Neuronal stem cell (in vitro differentiated cells): ENCODE results near the gene PGP.

ENCODE experiments used
- DNase-seq: peaks from one replicate; pipeline ENCODE4 v3.0.0-alpha.2; 2013; ENCODE audit warnings: low spot score
- H2AFZ ChIP-seq: one replicate; pipeline ENCODE4 v1.6.1; 2013; ENCODE audit warnings: mild to moderate bottlenecking, low read length, inconsistent platforms
- H2AK5ac ChIP-seq: 2 replicates; pipeline ENCODE4 v1.6.1; 2013; ENCODE audit warnings: low read depth, mild to moderate bottlenecking, inconsistent platforms, low read length, moderate library complexity, mixed read lengths
- H2BK120ac ChIP-seq: 2 replicates; pipeline ENCODE4 v1.6.1; 2013; ENCODE audit warnings: low read depth, mild to moderate bottlenecking, inconsistent platforms, low read length, moderate library complexity, mixed read lengths
- H2BK12ac ChIP-seq: one replicate; pipeline ENCODE4 v1.6.1; 2013; ENCODE audit warnings: low read length, inconsistent platforms
- H2BK15ac ChIP-seq: 2 replicates; pipeline ENCODE4 v1.6.1; 2013; ENCODE audit warnings: mild to moderate bottlenecking, low read length, inconsistent platforms, mixed read lengths
- H2BK5ac ChIP-seq: one replicate; pipeline ENCODE4 v1.6.1; 2013; ENCODE audit warnings: inconsistent platforms, mild to moderate bottlenecking, low read length, moderate library complexity
- H3K14ac ChIP-seq: one replicate; pipeline ENCODE4 v1.6.1; 2013; ENCODE audit warnings: low read length, inconsistent platforms
- H3K18ac ChIP-seq: 2 replicates; pipeline ENCODE4 v1.6.1; 2013; ENCODE audit warnings: low read length, inconsistent platforms
- H3K23ac ChIP-seq: 2 replicates; pipeline ENCODE4 v1.6.1; 2013; ENCODE audit warnings: low read depth, mild to moderate bottlenecking, mixed read lengths, low read length, inconsistent platforms; ENCODE audit not compliant: poor library complexity
- H3K27ac ChIP-seq: replicated peaks from 3 replicates; pipeline ENCODE4 v1.5.1; 2013; ENCODE audit warnings: low read length, inconsistent platforms
- H3K27me3 ChIP-seq, 3 experiments: 2 replicates each; pipeline ENCODE4 v1.6.1; 2013; ENCODE audit warnings: low read length in 3 of 3, mild to moderate bottlenecking in 2 of 3, inconsistent platforms in 1 of 3, low read depth in 1 of 3, mixed read lengths in 1 of 3, moderate library complexity in 1 of 3; ENCODE audit not compliant: control insufficient read depth in 3 of 3, insufficient read depth in 3 of 3
- H3K36me3 ChIP-seq, 2 donors: replicated peaks in 1 of 2; 2 replicates each; pipeline ENCODE4 v1.6.1; 2013; ENCODE audit warnings: low read length in 2 of 2; ENCODE audit not compliant: control insufficient read depth in 2 of 2, insufficient read depth in 2 of 2
- H3K4ac ChIP-seq: 2 replicates; pipeline ENCODE4 v1.6.1; 2013; ENCODE audit warnings: inconsistent platforms, mild to moderate bottlenecking, low read length, moderate library complexity
- H3K4me1 ChIP-seq, 2 donors: 1 replicate in 1 of 2; 2 replicates in 1 of 2; pipeline ENCODE4 v1.6.1; 2013; ENCODE audit warnings: low read length in 2 of 2, low read depth in 1 of 2; ENCODE audit not compliant: control insufficient read depth in 2 of 2, insufficient read depth in 1 of 2
- H3K4me2 ChIP-seq: one replicate; pipeline ENCODE4 v1.6.1; 2013; ENCODE audit warnings: mild to moderate bottlenecking, low read length, inconsistent platforms; ENCODE audit not compliant: insufficient read depth, poor library complexity, severe bottlenecking
- H3K4me3 ChIP-seq, 2 donors: 2 replicates each; pipeline ENCODE4 v1.5.1; 2013; ENCODE audit warnings: low read length in 2 of 2, mild to moderate bottlenecking in 2 of 2, inconsistent platforms in 1 of 2, moderate library complexity in 1 of 2
- H3K79me1 ChIP-seq: one replicate; pipeline ENCODE4 v1.6.1; 2013; ENCODE audit warnings: low read depth, mild to moderate bottlenecking, inconsistent platforms, low read length, moderate library complexity
- H3K9ac ChIP-seq: one replicate; pipeline ENCODE4 v1.6.1; 2013; ENCODE audit warnings: mild to moderate bottlenecking, low read depth, low read length, inconsistent platforms; ENCODE audit not compliant: poor library complexity
- H3K9me3 ChIP-seq, 2 donors: replicated peaks in 1 of 2; 2 replicates each; pipeline versions ENCODE3 to v1.6.1; 2013; ENCODE audit warnings: low read length in 2 of 2, mild to moderate bottlenecking in 2 of 2, inconsistent platforms in 1 of 2, low read depth in 1 of 2, mixed read lengths in 1 of 2, moderate library complexity in 1 of 2; ENCODE audit not compliant: control insufficient read depth in 2 of 2, insufficient read depth in 1 of 2
- H4K8ac ChIP-seq: one replicate; pipeline ENCODE4 v1.6.1; 2013; ENCODE audit warnings: low read depth, mild to moderate bottlenecking, inconsistent platforms, low read length, moderate library complexity
- H4K91ac ChIP-seq: one replicate; pipeline ENCODE4 v1.6.1; 2013; ENCODE audit warnings: low read length, low read depth, mild to moderate bottlenecking, inconsistent platforms; ENCODE audit not compliant: poor library complexity
- WGBS, 2 donors: extraction: QIAGEN DNeasy Blood & Tissue Kit; methylation state at CpG; one replicate each; pipeline ENCODE4 v1.1.7; 2013; ENCODE audit warnings: missing lambda C conversion rate in 2 of 2, mixed read lengths in 1 of 2; ENCODE audit not compliant: insufficient read length in 2 of 2, insufficient replicate concordance in 1 of 2; ENCODE audit errors: extremely low coverage in 2 of 2; 5-methylcytosine and 5-hydroxymethylcytosine counted together

Gene PGP

GRCh38 chr16:2237493-2238149 lies 23.0 kb upstream of the PGP start:
- no peak overlapping the region for H4K91ac ChIP-seq
- peak overlapping the region; percentile 77 for H3K4me2 ChIP-seq
- peaks cover 0 to 16% of the 10 kb centered on the region in 2 donors for H3K4me1 ChIP-seq
- peaks cover 27 to 72% of the 10 kb centered on the region in 2 donors for H3K36me3 ChIP-seq
- H2AFZ ChIP-seq = no peak overlapping the region
- H3K4ac ChIP-seq = peak overlapping the region; percentile 53
- no peak overlapping the region for H3K4me3 ChIP-seq
- no CpG with 5 or more reads among the region's 65 CpGs for whole genome bisulfite sequencing, 2 donors
- no peak overlapping the region for H3K27ac ChIP-seq
- H2BK120ac ChIP-seq = no peak overlapping the region
- H3K18ac ChIP-seq = peak overlapping the region; percentile 85
- H3K23ac ChIP-seq = peak overlapping the region; percentile 93
- peak overlapping the region; percentile 84 for H2AK5ac ChIP-seq
- peak overlapping the region; percentile 53 for H2BK5ac ChIP-seq
- peaks cover 0 to 1% of the 10 kb centered on the region in 2 donors for H3K9me3 ChIP-seq
- peaks cover 10% of the 10 kb centered on the region for H3K79me1 ChIP-seq
- peak overlapping the region; percentile 48 for H4K8ac ChIP-seq
- H3K14ac ChIP-seq = peak overlapping the region; percentile 89
- H3K9ac ChIP-seq = peak overlapping the region; percentile 77
- peak overlapping the region; percentile 41 for H2BK12ac ChIP-seq
- DNase-seq = no peak
- peaks cover 0 to 22% (median 7%) of the 10 kb centered on the region in 3 experiments for H3K27me3 ChIP-seq
- no peak overlapping the region for H2BK15ac ChIP-seq

- H3K27me3 ChIP-seq = peaks cover 0 to 22% (median 7%) of the 10 kb centered on the region in 3 experiments
- H3K4me1 ChIP-seq = peaks cover 0 to 16% of the 10 kb centered on the region in 2 donors
- no peak overlapping the region for H2BK12ac ChIP-seq
- no peak overlapping the region for H2AFZ ChIP-seq
- peak overlapping the region; percentile 77 for H3K4me2 ChIP-seq
- no peak overlapping the region for H4K8ac ChIP-seq
- H3K27ac ChIP-seq = no peak overlapping the region
- H3K9ac ChIP-seq = no peak overlapping the region
- H3K4me3 ChIP-seq = peak overlapping the region in 1 of 2 donors; percentile 67
- peaks cover 24 to 72% of the 10 kb centered on the region in 2 donors for H3K36me3 ChIP-seq
- WGBS, 2 donors = no CpG with 5 or more reads among the region's 40 CpGs
- H3K79me1 ChIP-seq = peaks cover 10% of the 10 kb centered on the region
- peak overlapping the region; percentile 65 for H3K23ac ChIP-seq
- no peak overlapping the region for H2BK120ac ChIP-seq
- H3K4ac ChIP-seq = no peak overlapping the region
- H2BK5ac ChIP-seq = no peak overlapping the region
- H3K18ac ChIP-seq = peak overlapping the region; percentile 90
- H4K91ac ChIP-seq = no peak overlapping the region
- peaks cover 0 to 1% of the 10 kb centered on the region in 2 donors for H3K9me3 ChIP-seq
- no peak for DNase-seq
- H2AK5ac ChIP-seq = peak overlapping the region; percentile 95
- H3K14ac ChIP-seq = peak overlapping the region; percentile 89
- H2BK15ac ChIP-seq = no peak overlapping the region
Observed at GRCh38 chr16:2237102-2237482, 22.5 kb upstream of the PGP start.

DNA sequence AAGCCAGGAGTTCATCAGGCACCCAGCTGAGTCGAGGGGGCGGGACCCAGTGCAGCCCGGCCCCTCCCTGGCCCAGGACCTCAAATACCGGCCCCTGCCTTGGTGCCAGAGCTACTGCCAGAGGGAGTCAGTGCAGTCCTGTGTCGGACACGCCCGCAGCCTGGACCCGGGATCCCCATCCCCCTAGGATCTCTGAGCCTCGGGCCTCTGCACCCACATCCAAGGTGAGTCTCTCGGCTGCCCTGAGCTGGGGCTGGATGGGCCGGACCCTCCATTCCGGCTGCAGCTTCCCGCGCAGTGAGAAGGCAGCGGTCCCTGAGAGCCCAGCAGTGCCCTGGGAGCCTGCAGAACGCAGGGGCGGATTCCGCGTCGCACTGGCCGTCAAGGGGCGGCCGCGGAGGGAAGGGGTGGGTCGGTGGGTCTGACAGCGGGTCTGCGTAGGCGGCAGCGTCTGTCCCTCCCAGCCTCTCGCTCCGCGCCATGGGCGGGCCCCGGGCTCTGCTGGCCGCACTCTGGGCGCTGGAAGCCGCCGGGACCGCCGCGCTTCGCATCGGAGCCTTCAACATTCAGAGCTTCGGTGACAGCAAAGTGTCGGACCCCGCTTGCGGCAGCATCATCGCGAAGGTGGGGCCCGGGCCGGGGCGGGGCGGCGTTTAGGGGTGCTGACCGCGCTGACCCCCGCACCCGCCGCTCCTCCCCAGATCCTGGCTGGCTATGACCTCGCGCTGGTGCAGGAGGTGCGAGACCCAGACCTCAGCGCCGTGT lies 21.9 kb upstream of the PGP start, which contains the start of gene DNASE1L2:
TSS of gene DNASE1L2 (plus strand) at position 108 of the 765 bp plus-strand sequence. CDS start at position 481, 373 bp downstream.
- Histone ChIP-seq H2AFZ (no peak within 1 kb of the TSS), H3K4me2 (peak within 1 kb of the TSS; percentile 77), H3K79me1 (peaks cover 10% of the 10 kb centered on the region), H3K9ac (peak within 1 kb of the TSS; percentile 72), H3K4ac (peak within 1 kb of the TSS; percentile 66), H2BK5ac (peak within 1 kb of the TSS; percentile 82), H3K14ac (peak within 1 kb of the TSS; percentile 56), H3K36me3 (peaks cover 27 to 77% of the 10 kb centered on the region in 2 donors), H3K4me1 (peaks cover 0 to 16% of the 10 kb centered on the region in 2 donors), H4K8ac (peak within 1 kb of the TSS; percentile 3), H3K18ac (peak within 1 kb of the TSS; percentile 90), H2AK5ac (peak within 1 kb of the TSS; percentile 95), H2BK15ac (no peak within 1 kb of the TSS), H2BK12ac (peak within 1 kb of the TSS; percentile 46), H3K27ac (no peak within 1 kb of the TSS), H2BK120ac (no peak within 1 kb of the TSS), H3K9me3 (peaks cover 0 to 1% of the 10 kb centered on the region in 2 donors), H4K91ac (peak within 1 kb of the TSS; percentile 30), H3K27me3 (peaks cover 0 to 22% (median 7%) of the 10 kb centered on the region in 3 experiments), H3K23ac (peak within 1 kb of the TSS; percentile 80), H3K4me3 (peak within 1 kb of the TSS in 1 of 2 donors; percentile 67)
- no CpG with 5 or more reads among the region's 64 CpGs for WGBS, 2 donors
- DNase-seq = peak; percentile 43
